Neural cell (in vitro differentiated cells): ENCODE measurements around the gene WNK3. TPM values are rescaled to one million over a fixed set of nuclear protein-coding genes. Genes with fewer than 3 reads are reported as not detected.

Experiments used
- H2AFZ ChIP-seq: fragments of 200-600, 300-800 bp; sonication (generic), shearing (Covaris generic); 2 replicates; pipeline ENCODE4 v1.6.0; 2014; ENCODE audit warnings: low read depth, mild to moderate bottlenecking, antibody characterized with exemption, low read length, moderate library complexity
- H3F3A ChIP-seq: fragments of 200-600 bp; shearing (Covaris generic); 2 replicates; pipeline ENCODE4 v1.6.1; 2016; ENCODE audit warnings: mild to moderate bottlenecking, moderate library complexity, mixed read lengths, antibody characterized with exemption, low read length; ENCODE audit not compliant: insufficient read depth, poor library complexity, severe bottlenecking
- H3K27ac ChIP-seq: fragments of 200-600, 300-800 bp; sonication (generic), shearing (Covaris generic); 2 replicates; pipeline ENCODE4 v1.5.1; 2014; ENCODE audit warnings: mild to moderate bottlenecking, low read length, moderate library complexity
- H3K27me3 ChIP-seq: fragments of 300-800, 200-600 bp; sonication (generic), shearing (Covaris generic); 2 replicates; pipeline ENCODE4 v1.6.0; 2014; ENCODE audit warnings: mild to moderate bottlenecking, low read depth, low read length, moderate library complexity; ENCODE audit not compliant: insufficient read depth
- H3K36me3 ChIP-seq: fragments of 300-800, 200-600 bp; sonication (generic), shearing (Covaris generic); 2 replicates; pipeline ENCODE4 v1.5.1; 2014; ENCODE audit warnings: mild to moderate bottlenecking, antibody characterized with exemption, low read length, moderate library complexity; ENCODE audit not compliant: insufficient read depth
- H3K4me2 ChIP-seq: fragments of 300-800, 200-600 bp; sonication (generic), shearing (Covaris generic); 2 replicates; pipeline ENCODE4 v1.6.0; 2014; ENCODE audit warnings: mild to moderate bottlenecking, low read length
- H3K4me3 ChIP-seq: fragments of 300-800, 200-600 bp; sonication (generic), shearing (Covaris generic); 2 replicates; pipeline ENCODE4 v1.5.1; 2014; ENCODE audit warnings: mild to moderate bottlenecking, low read length, moderate library complexity
- H3K79me2 ChIP-seq: fragments of 200-600 bp; shearing (Covaris generic); replicated peaks from 2 replicates; pipeline ENCODE4 v1.6.0; 2014; ENCODE audit warnings: mild to moderate bottlenecking, low read length, moderate library complexity; ENCODE audit not compliant: insufficient read depth
- H3K9ac ChIP-seq: fragments of 300-800, 200-600 bp; sonication (generic), shearing (Covaris generic); 2 replicates; pipeline ENCODE4 v1.6.1; 2016; ENCODE audit warnings: mild to moderate bottlenecking, low read length, mixed read lengths
- H3K9me2 ChIP-seq: fragments of 200-600 bp; shearing (Covaris generic); 2 replicates; pipeline ENCODE4 v1.6.1; 2016; ENCODE audit warnings: mild to moderate bottlenecking, low read length, mixed read lengths; ENCODE audit not compliant: insufficient read depth
- H3K9me3 ChIP-seq: fragments of 200-600, 300-800 bp; sonication (generic), shearing (Covaris generic); 2 replicates; pipeline ENCODE4 v1.6.1; 2016; ENCODE audit warnings: mild to moderate bottlenecking, mixed run types, low read length, moderate library complexity, mixed read lengths
- H4K20me1 ChIP-seq: fragments of 200-600 bp; shearing (Covaris generic); 2 replicates; pipeline ENCODE4 v1.6.1; 2016; ENCODE audit warnings: mild to moderate bottlenecking, mixed run types; ENCODE audit not compliant: insufficient read depth
- CTCF ChIP-seq: fragments of 450-650 bp; IDR thresholded peaks from 2 replicates; pipeline ENCODE4 v1.5.1; 2014; ENCODE audit warnings: antibody characterized with exemption, mild to moderate bottlenecking, moderate library complexity; ENCODE audit not compliant: poor library complexity, severe bottlenecking
- EP300 ChIP-seq: fragments of 450-650 bp; conservative IDR thresholded peaks from 2 replicates; pipeline ENCODE4 v1.6.1; 2014; ENCODE audit warnings: antibody characterized with exemption, mild to moderate bottlenecking, moderate library complexity; ENCODE audit not compliant: poor library complexity, severe bottlenecking
- EZH2 ChIP-seq: fragments of 200-600, 300-800 bp; shearing (Covaris generic), sonication (generic); IDR thresholded peaks from 2 replicates; pipeline ENCODE4 v1.6.1; 2014; ENCODE audit warnings: antibody characterized with exemption, low read length, borderline replicate concordance, mild to moderate bottlenecking; ENCODE audit not compliant: insufficient read depth, poor library complexity, severe bottlenecking
- MXI1 ChIP-seq: fragments of 450-650 bp; conservative IDR thresholded peaks from 2 replicates; pipeline ENCODE4 v1.6.1; 2014; ENCODE audit warnings: antibody characterized with exemption, mild to moderate bottlenecking; ENCODE audit not compliant: poor library complexity, severe bottlenecking
- POLR2AphosphoS5 ChIP-seq: IDR thresholded peaks from 2 replicates; pipeline ENCODE4 v1.6.1; 2012
- RAD21 ChIP-seq: fragments of 450-650 bp; conservative IDR thresholded peaks from 2 replicates; pipeline ENCODE4 v1.6.1; 2014; ENCODE audit warnings: antibody characterized with exemption, mild to moderate bottlenecking, moderate library complexity
- REST ChIP-seq: IDR thresholded peaks from 2 replicates; pipeline ENCODE4 v1.6.1; 2012; ENCODE audit warnings: borderline replicate concordance
- SMC3 ChIP-seq: fragments of 450-650 bp; conservative IDR thresholded peaks from 2 replicates; pipeline ENCODE4 v1.6.1; 2014; ENCODE audit warnings: antibody characterized with exemption, mild to moderate bottlenecking, moderate library complexity; ENCODE audit not compliant: poor library complexity
- TAF1 ChIP-seq: IDR thresholded peaks from 2 replicates; pipeline ENCODE4 v1.6.1; 2012; ENCODE audit warnings: low read depth
- polyA plus RNA-seq: library from polyadenylated mRNA; depleted of rRNA; stranded (reverse); fragments of >200 nt; gene quantifications from 2 replicates; pipeline ENCODE4 v1.2.3, GENCODE V29; 2014
- small RNA-seq, 3 experiments: library from RNA; depleted of rRNA; stranded (forward); fragments of <200 nt; gene quantifications; one replicate each; pipeline ENCODE3, GENCODE V24; 2012

Gene WNK3
- polyA plus RNA-seq, 1 donor from 2014 or later: 35.0 TPM

GRCh38 chrX:54166915-54167314, 190.9 kb downstream of the WNK3 start:
- no peaks in the 10 kb centered on the region for H3K9me3 ChIP-seq
- H3K9me2 ChIP-seq: no peaks in the 10 kb centered on the region
- H4K20me1 ChIP-seq: no peaks in the 10 kb centered on the region
- no peak overlapping the region for H3K4me2 ChIP-seq
- H3K27me3 ChIP-seq: no peaks in the 10 kb centered on the region
- H3K79me2 ChIP-seq: no peaks in the 10 kb centered on the region
- no peak overlapping the region for H3K27ac ChIP-seq
- no peaks in the 10 kb centered on the region for H3F3A ChIP-seq
- H3K36me3 ChIP-seq: no peaks in the 10 kb centered on the region
- H3K4me3 ChIP-seq: no peak overlapping the region
- TF ChIP-seq MXI1: no peak
- TF ChIP-seq EZH2: no peak
- TF ChIP-seq RAD21: no peak
- no peak overlapping the region for H2AFZ ChIP-seq
- no peak overlapping the region for H3K9ac ChIP-seq

GRCh38 chrX:54157561-54157960, 200.3 kb downstream of the WNK3 start:
- H3K27ac ChIP-seq: no peak overlapping the region
- H3F3A ChIP-seq: no peaks in the 10 kb centered on the region
- no peak overlapping the region for H3K4me2 ChIP-seq
- no peak overlapping the region for H2AFZ ChIP-seq
- H3K36me3 ChIP-seq: no peaks in the 10 kb centered on the region
- H4K20me1 ChIP-seq: no peaks in the 10 kb centered on the region
- H3K79me2 ChIP-seq: no peaks in the 10 kb centered on the region
- H3K9me2 ChIP-seq: no peaks in the 10 kb centered on the region
- H3K9ac ChIP-seq: no peak overlapping the region
- TF ChIP-seq MXI1: no peak
- TF ChIP-seq RAD21: no peak
- no peak for TF ChIP-seq REST
- TF ChIP-seq CTCF: no peak
- TF ChIP-seq EP300: no peak
- TF ChIP-seq EZH2: no peak
- no peak for TF ChIP-seq TAF1
- TF ChIP-seq SMC3: no peak
- TF ChIP-seq POLR2AphosphoS5: no peak
- no peaks in the 10 kb centered on the region for H3K27me3 ChIP-seq
- no peaks in the 10 kb centered on the region for H3K9me3 ChIP-seq
- H3K4me3 ChIP-seq: no peak overlapping the region

Small RNAs within 50 kb of the gene (small RNA-seq; reads per million reads assigned to genes)
- gene AL589872.1 (0 reads per million in 3 experiments), gene RNU6-434P (0 to 0.16 (median 0) reads per million in 3 experiments)

Other genes with a start within 250 kb of the WNK3 start
- gene FAM120C, start 174.8 kb downstream of the WNK3 start, polyA plus RNA-seq: 2.5 and 3.7 TPM in 2 replicates
- gene TSR2, start 82.4 kb upstream of the WNK3 start, polyA plus RNA-seq: 22.4 and 27.5 TPM in 2 replicates
- 9.8 and 13.6 TPM in 2 replicates for gene FGD1, start 138.2 kb upstream of the WNK3 start, polyA plus RNA-seq
- 6.6 and 7.1 TPM in 2 replicates for gene GNL3L, start 172.2 kb upstream of the WNK3 start, polyA plus RNA-seq